Stimulated activated CD4-positive, alpha-beta T cell treated with anti-CD3 and anti-CD28 coated beads, TNF-alpha, amount 100 ng/mL, for 1 hour (primary cell): Measurements from ENCODE around the gene PCCB.
"Not testable (repeated sequence)": the region's sequence is repeated elsewhere in the genome, so short reads cannot be mapped to it uniquely, and the experiment has no call there.

Source experiments
- DNase-seq, 3 donors: peaks; one replicate each; pipeline ENCODE4 v3.0.0-alpha.2; 2020; ENCODE audit warnings: low read depth in 3 of 3, low spot score in 1 of 3

Gene PCCB

GRCh38 chr3:136262559-136262958 is 12.4 kb downstream of the PCCB start:
- no peak for DNase-seq

GRCh38 chr3:136263251-136263650 is 13.1 kb downstream of the PCCB start:
- DNase-seq = no peak

GRCh38 chr3:136266468-136267125 is 16.5 kb downstream of the PCCB start:
- DNase-seq = not testable (repeated sequence)

- DNase-seq = no peak
Measured at GRCh38 chr3:136267235-136267634, 17.1 kb downstream of the PCCB start.

GRCh38 chr3:136270179-136270578 is 20.0 kb downstream of the PCCB start:
- DNase-seq = no peak

- DNase-seq = not testable (repeated sequence)
Measured at GRCh38 chr3:136271626-136272025, 21.5 kb downstream of the PCCB start.

GRCh38 chr3:136276049-136276755 is 26.1 kb downstream of the PCCB start:
- no peak for DNase-seq

- DNase-seq = no peak
Measured at GRCh38 chr3:136277115-136277514, 27.0 kb downstream of the PCCB start.

GRCh38 chr3:136277634-136278033 is 27.5 kb downstream of the PCCB start:
- DNase-seq = no peak

GRCh38 chr3:136279092-136279491 is 29.0 kb downstream of the PCCB start:
- no peak for DNase-seq

GRCh38 chr3:136280961-136281360 is 30.8 kb downstream of the PCCB start:
- no peak for DNase-seq

- DNase-seq = no peak
Measured at GRCh38 chr3:136281966-136282520, 31.9 kb downstream of the PCCB start.

- DNase-seq = no peak
Measured at GRCh38 chr3:136283627-136284026, 33.5 kb downstream of the PCCB start.

GRCh38 chr3:136291302-136291701 is 41.2 kb downstream of the PCCB start:
- no peak for DNase-seq

GRCh38 chr3:136292500-136292899 is 42.4 kb downstream of the PCCB start:
- no peak for DNase-seq

GRCh38 chr3:136293279-136293678 is 43.1 kb downstream of the PCCB start:
- DNase-seq = no peak

GRCh38 chr3:136294176-136294575 is 44.0 kb downstream of the PCCB start:
- no peak for DNase-seq

GRCh38 chr3:136296960-136297359 is 46.8 kb downstream of the PCCB start:
- no peak for DNase-seq

- DNase-seq = no peak
Measured at GRCh38 chr3:136297826-136298225, 47.7 kb downstream of the PCCB start.

- no peak for DNase-seq
Measured at GRCh38 chr3:136300444-136300843, 50.3 kb downstream of the PCCB start.

- DNase-seq = no peak
Measured at GRCh38 chr3:136305879-136306278, 55.7 kb downstream of the PCCB start.

GRCh38 chr3:136311261-136311660 is 61.1 kb downstream of the PCCB start:
- DNase-seq = no peak

- DNase-seq = no peak
Measured at GRCh38 chr3:136311968-136312367, 61.8 kb downstream of the PCCB start.
